Measurements from ENCODE around the gene RPS6KA6. TPM values are rescaled to one million over a fixed set of nuclear protein-coding genes. Genes with fewer than 3 reads are reported as not detected.

The RPS6KA6 gene
- total and polyA plus RNA-seq, 10 of the 15 experiments (the other 5 are each of a cell fraction or from before 2014, with no cell fraction given), result 0.29 to 2.8 (median 1.4) TPM; not detected in 1

DNA sequence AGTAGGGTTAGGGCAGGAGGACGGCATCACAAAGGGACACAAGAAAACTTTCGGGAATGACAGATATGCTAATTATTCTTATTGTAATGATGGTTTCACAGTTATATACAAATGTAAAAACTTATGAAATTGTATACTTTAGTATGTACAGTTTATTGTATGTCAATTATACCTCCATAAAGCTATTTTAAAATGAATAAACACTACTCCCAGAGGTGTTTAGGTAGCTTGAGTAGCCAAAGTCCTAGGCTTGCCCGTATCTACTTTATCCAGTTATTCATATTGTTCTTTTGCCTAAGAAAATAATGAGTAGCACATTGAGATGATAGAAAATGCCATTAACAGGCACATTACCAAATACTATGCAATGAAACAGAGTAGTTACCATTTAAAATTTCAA lies 43.0 kb downstream of the RPS6KA6 start (continued):
- TF ChIP-seq, protein P1, sequence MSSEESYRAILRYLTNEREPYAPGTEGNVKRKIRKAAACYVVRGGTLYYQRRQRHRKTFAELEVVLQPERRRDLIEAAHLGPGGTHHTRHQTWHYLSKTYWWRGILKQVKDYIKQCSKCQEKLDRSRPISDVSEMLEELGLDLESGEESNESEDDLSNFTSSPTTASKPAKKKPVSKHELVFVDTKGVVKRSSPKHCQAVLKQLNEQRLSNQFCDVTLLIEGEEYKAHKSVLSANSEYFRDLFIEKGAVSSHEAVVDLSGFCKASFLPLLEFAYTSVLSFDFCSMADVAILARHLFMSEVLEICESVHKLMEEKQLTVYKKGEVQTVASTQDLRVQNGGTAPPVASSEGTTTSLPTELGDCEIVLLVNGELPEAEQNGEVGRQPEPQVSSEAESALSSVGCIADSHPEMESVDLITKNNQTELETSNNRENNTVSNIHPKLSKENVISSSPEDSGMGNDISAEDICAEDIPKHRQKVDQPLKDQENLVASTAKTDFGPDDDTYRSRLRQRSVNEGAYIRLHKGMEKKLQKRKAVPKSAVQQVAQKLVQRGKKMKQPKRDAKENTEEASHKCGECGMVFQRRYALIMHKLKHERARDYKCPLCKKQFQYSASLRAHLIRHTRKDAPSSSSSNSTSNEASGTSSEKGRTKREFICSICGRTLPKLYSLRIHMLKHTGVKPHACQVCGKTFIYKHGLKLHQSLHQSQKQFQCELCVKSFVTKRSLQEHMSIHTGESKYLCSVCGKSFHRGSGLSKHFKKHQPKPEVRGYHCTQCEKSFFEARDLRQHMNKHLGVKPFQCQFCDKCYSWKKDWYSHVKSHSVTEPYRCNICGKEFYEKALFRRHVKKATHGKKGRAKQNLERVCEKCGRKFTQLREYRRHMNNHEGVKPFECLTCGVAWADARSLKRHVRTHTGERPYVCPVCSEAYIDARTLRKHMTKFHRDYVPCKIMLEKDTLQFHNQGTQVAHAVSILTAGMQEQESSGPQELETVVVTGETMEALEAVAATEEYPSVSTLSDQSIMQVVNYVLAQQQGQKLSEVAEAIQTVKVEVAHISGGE (CRISPR knock-in tag; IDR thresholded peaks at IDR 0.05), result no peak
- TF ChIP-seq ZZZ3 (IDR thresholded peaks at IDR 0.05; ENCODE audit: control insufficient read depth, insufficient read length, low read depth) (no peak), JUNB (IDR thresholded peaks at IDR 0.05) (no peak), SPI1 (IDR thresholded peaks at IDR 0.05; ENCODE audit: borderline replicate concordance, insufficient read depth, low read depth, low read length) (no peak)

DNA sequence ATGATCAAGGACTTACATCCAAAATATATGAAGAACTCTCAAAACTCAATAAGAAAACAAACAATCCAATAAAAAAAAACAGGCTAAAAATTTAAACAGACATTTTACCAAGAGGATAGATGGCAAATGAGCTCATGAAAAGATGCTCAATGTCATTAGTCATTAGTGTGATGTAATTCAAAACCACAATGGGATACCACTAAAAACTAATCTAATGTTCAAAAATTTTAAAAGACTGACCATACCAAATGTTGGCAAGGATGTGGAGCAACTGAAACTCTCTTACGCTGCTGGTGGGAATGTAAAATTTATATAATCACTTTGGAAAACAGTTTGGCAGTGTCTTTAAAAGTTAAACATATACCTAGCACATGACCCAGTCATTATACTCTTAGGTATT lies 43.7 kb downstream of the RPS6KA6 start:
- no TSS peak for BruUV-seq (replicated peaks)
- no peaks in the 10 kb centered on the region for H3K36me3 ChIP-seq (ENCODE audit: control insufficient read depth in 2 of 2, insufficient read depth in 2 of 2, low read length in 1 of 2)
- no peak overlapping the region for H2AFZ ChIP-seq (ENCODE audit: control insufficient read depth, low read depth, low read length)
- ATAC-seq (no peak), FAIRE-seq (no peak), DNase-seq (ENCODE audit: low read depth, low spot score) (no peak)
- ChIA-PET CTCF (no interaction called here), SMC1A (ENCODE audit: uncharacterized antibody, unreplicated experiment) (no interaction called here), POLR2A (no interaction called here), RAD21 (ENCODE audit: unreplicated experiment) (no interaction called here)
- H3K79me2 ChIP-seq (ENCODE audit: control insufficient read depth, insufficient read depth, low read length), result no peaks in the 10 kb centered on the region
- H3K27me3 ChIP-seq (replicated peaks in 1 of 2; ENCODE audit: control insufficient read depth in 2 of 2, insufficient read depth in 2 of 2, low read length in 1 of 2), result no peaks in the 10 kb centered on the region
- no peaks in the 10 kb centered on the region for H3K9me3 ChIP-seq (replicated peaks; ENCODE audit: control insufficient read depth, insufficient read depth, low read length)
- in situ Hi-C loops (cut with MboI) (no loop called here), intact Hi-C loops (cut with micrococcal nuclease; ENCODE audit: unreplicated experiment) (no loop called here)
- H3K27ac ChIP-seq (ENCODE audit: control insufficient read depth, insufficient read depth), result no peak overlapping the region
- H3K4me3 ChIP-seq, result no peak overlapping the region
- H3K4me1 ChIP-seq (ENCODE audit: control insufficient read depth, insufficient read depth, low read length), result no peaks in the 10 kb centered on the region
- no peaks in the 10 kb centered on the region for H4K20me1 ChIP-seq (ENCODE audit: control insufficient read depth, insufficient read depth)
- H3K9ac ChIP-seq (ENCODE audit: control insufficient read depth, insufficient read depth, low read length), result no peak overlapping the region
- WGBS (ENCODE audit: insufficient coverage, insufficient replicate concordance, low lambda C conversion rate, missing lambda C conversion rate), result 4% methylated on average over 1 of the region's 1 CpG
- H3K4me2 ChIP-seq (ENCODE audit: control insufficient read depth, insufficient read depth), result no peak overlapping the region
- TF ChIP-seq, protein P2, sequence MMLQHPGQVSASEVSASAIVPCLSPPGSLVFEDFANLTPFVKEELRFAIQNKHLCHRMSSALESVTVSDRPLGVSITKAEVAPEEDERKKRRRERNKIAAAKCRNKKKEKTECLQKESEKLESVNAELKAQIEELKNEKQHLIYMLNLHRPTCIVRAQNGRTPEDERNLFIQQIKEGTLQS (IDR thresholded peaks at IDR 0.05; ENCODE audit: borderline replicate concordance, extremely low read depth, low read depth, low read length), result no peak
- TF ChIP-seq GABPA (IDR thresholded peaks at IDR 0.05; ENCODE audit: low read depth) (no peak), ESRRA (IDR thresholded peaks at IDR 0.05; ENCODE audit: low read length) (no peak), FOS (IDR thresholded peaks at IDR 0.05; ENCODE audit: borderline replicate concordance, extremely low read depth, insufficient read length) (no peak), HDAC6 (IDR thresholded peaks at IDR 0.05; ENCODE audit: unreplicated experiment) (no peak), FOXM1 (IDR thresholded peaks at IDR 0.05; ENCODE audit: low read depth, low read length) (no peak), NRF1 (conservative IDR thresholded peaks at IDR 0.05; ENCODE audit: low read depth, low read length) (no peak)
- TF ChIP-seq, protein P3, sequence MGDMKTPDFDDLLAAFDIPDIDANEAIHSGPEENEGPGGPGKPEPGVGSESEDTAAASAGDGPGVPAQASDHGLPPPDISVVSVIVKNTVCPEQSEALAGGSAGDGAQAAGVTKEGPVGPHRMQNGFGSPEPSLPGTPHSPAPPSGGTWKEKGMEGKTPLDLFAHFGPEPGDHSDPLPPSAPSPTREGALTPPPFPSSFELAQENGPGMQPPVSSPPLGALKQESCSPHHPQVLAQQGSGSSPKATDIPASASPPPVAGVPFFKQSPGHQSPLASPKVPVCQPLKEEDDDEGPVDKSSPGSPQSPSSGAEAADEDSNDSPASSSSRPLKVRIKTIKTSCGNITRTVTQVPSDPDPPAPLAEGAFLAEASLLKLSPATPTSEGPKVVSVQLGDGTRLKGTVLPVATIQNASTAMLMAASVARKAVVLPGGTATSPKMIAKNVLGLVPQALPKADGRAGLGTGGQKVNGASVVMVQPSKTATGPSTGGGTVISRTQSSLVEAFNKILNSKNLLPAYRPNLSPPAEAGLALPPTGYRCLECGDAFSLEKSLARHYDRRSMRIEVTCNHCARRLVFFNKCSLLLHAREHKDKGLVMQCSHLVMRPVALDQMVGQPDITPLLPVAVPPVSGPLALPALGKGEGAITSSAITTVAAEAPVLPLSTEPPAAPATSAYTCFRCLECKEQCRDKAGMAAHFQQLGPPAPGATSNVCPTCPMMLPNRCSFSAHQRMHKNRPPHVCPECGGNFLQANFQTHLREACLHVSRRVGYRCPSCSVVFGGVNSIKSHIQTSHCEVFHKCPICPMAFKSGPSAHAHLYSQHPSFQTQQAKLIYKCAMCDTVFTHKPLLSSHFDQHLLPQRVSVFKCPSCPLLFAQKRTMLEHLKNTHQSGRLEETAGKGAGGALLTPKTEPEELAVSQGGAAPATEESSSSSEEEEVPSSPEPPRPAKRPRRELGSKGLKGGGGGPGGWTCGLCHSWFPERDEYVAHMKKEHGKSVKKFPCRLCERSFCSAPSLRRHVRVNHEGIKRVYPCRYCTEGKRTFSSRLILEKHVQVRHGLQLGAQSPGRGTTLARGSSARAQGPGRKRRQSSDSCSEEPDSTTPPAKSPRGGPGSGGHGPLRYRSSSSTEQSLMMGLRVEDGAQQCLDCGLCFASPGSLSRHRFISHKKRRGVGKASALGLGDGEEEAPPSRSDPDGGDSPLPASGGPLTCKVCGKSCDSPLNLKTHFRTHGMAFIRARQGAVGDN (IDR thresholded peaks at IDR 0.05), result no peak

All from GM12878 (cell line).